ENCODE measurements around the gene C2CD4B. TPM values are rescaled to one million over a fixed set of nuclear protein-coding genes. Genes with fewer than 3 reads are reported as not detected.
A peak's percentile ranks its signal among the peaks of the same experiment; 100 is the strongest.

Gene C2CD4B
- total RNA-seq = under 1 TPM; 0.38 to 0.43 TPM

DNA sequence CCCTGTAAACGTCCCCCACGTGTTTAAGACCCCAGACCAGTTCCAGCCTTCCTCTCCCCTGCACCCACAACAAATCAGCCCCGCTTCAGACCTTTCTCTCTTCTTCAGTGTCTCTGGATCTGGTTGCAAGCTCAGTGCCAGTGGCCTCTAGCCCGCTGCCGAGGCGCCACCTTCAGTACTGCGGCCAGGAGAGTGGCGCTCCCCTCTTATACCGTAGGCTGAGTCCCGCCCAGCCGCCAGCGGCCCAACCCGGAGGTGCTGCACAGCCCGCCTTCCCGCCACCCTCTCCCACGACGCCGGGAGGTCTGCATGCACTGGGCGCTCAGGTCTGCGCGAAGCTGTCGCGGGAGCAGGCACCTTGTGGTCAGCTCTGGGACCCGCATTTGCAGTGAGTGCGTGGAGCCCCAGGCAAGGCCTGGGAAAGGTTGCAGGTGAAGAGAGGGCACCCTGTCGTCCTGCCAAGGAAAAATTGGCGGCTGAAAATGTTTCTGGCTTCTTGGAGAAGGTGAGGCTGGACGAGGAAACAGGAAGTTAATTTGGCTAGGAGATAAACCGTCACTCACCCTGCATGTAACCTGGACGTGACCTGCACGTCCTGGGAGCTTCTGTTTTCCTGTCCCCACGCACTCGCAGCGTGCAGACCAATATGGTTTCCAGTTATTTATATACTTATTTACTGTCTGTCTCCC, at the start of gene C2CD4B:
C2CD4B (minus strand) TSS at position 182 of the 689 bp plus-strand sequence. CDS start 301 bp downstream, outside the sequence.
- Mint-ChIP-seq H3K9me3 (no peaks in the 10 kb centered on the region), H3K4me3 (peak within 1 kb of the TSS; percentile 60), H3K4me1 (ENCODE audit: low read depth) (peaks cover 14% of the 10 kb centered on the region), H3K27ac (no peak within 1 kb of the TSS), H3K27me3 (peaks cover 63% of the 10 kb centered on the region), H3K36me3 (ENCODE audit: low read depth) (no peaks in the 10 kb centered on the region)
- ATAC-seq (peak; percentile 87), DNase-seq (peak; percentile 55)
- ChIA-PET CTCF (interaction anchor here (0.6 to 1.2 kb wide), 3 partner anchors 40 to 143 kb away, joined by 3 to 4 read pairs (median 3); no protein-coding TSS in a partner anchor), POLR2A (interaction anchor here (0.9 kb wide), 1 partner anchor 10 kb away, joined by 5 read pairs; no protein-coding TSS in a partner anchor)
- intact Hi-C loops (cut with micrococcal nuclease) = no loop called here
- TF ChIP-seq CTCF (IDR thresholded peaks at IDR 0.05) = no peak

DNA sequence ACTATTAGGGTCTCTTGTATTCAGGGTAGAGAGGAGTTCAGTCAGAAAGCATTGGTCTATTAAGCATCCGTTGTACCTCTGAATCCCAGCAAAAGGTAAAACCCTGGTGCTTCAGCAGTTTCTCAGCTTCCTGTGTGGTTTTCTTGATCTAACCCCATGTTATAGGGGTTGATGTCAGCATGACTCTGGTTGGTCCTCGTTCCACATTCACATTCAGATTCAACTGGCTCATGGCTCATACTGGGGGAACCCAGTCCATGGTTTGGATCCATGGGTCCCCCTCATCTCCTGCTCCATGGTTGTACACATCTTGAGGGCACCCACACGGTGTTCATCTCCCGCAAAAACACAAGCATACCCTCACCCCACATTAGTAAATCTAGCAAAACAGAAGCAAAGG, 47.7 kb upstream of the C2CD4B start:
- DNase-seq (peak; percentile 12), ATAC-seq (no peak)
- intact Hi-C loops (cut with micrococcal nuclease) = no loop called here
- CTCF ChIA-PET = interaction anchor here (1.3 kb wide), 1 partner anchor 139 kb away, joined by 3 read pairs; no protein-coding TSS in a partner anchor
- Mint-ChIP-seq H3K27ac (no peak overlapping the region), H3K36me3 (ENCODE audit: low read depth) (peaks cover 2% of the 10 kb centered on the region), H3K4me3 (no peak overlapping the region), H3K27me3 (peaks cover 15% of the 10 kb centered on the region), H3K4me1 (ENCODE audit: low read depth) (peaks cover 6% of the 10 kb centered on the region), H3K9me3 (peaks cover 16% of the 10 kb centered on the region)
- POLR2A ChIA-PET = interaction anchor here (0.8 kb wide), 1 partner anchor 271 kb away, joined by 4 read pairs; no protein-coding TSS in a partner anchor
- TF ChIP-seq CTCF (IDR thresholded peaks at IDR 0.05) = no peak

DNA sequence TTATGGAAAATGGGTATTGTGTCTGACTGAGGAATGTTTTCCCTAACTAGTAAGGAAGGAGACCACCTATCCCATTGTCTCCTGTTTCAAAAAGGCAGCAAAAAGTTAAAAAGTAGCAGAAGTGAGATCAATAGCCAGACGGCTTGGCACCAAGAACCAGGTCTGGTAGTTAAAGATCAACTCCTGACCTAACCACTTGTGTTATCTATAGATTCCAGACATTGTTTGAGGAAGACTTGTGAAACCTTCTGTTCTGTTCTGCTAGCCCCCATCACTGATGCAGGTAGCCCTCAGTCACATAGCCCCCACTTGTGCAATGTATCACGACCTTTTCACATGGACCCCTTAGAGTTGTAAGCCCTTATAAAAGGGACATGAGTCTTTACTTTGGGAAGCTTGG, 46.3 kb upstream of the C2CD4B start:
- ATAC-seq = no peak
- H3K27ac Mint-ChIP-seq = no peak overlapping the region
- no peaks in the 10 kb centered on the region for H3K36me3 Mint-ChIP-seq (ENCODE audit: low read depth)
- TF ChIP-seq CTCF (IDR thresholded peaks at IDR 0.05) = no peak
- intact Hi-C loops (cut with micrococcal nuclease) = no loop called here
- no peak overlapping the region for H3K4me3 Mint-ChIP-seq
- DNase-seq = no peak
- ChIA-PET POLR2A (no interaction called here), CTCF (interaction anchor here (1.3 kb wide), 1 partner anchor 137 kb away, joined by 3 read pairs; no protein-coding TSS in a partner anchor)
- peaks cover 15% of the 10 kb centered on the region for H3K27me3 Mint-ChIP-seq
- peaks cover 6% of the 10 kb centered on the region for H3K4me1 Mint-ChIP-seq (ENCODE audit: low read depth)
- H3K9me3 Mint-ChIP-seq = peaks cover 7% of the 10 kb centered on the region

DNA sequence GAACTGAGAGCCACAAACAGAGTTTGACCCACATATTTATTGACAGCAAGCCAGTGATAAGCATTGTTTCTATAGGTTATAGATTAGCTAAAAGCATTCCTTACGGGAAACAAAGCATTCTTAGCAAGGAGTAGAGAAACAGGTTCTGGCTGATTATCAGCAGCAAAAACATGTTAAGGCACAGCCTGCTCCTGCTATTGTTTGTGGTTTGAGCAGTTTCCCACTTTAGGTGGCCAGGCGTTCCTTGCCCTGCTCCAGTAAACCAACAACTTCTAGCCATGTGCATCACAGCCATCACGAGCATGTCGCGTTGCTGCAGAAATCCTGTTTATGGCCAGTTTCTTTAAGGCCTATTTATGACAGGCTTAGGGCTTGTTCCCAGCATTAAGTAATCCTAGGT, 44.7 kb upstream of the C2CD4B start:
- ChIA-PET POLR2A (interaction anchor here (0.7 kb wide), 1 partner anchor 12 kb away, joined by 3 read pairs; no protein-coding TSS in a partner anchor), CTCF (no interaction called here)
- ATAC-seq = no peak
- peaks cover 6% of the 10 kb centered on the region for H3K4me1 Mint-ChIP-seq (ENCODE audit: low read depth)
- no peak for TF ChIP-seq CTCF (IDR thresholded peaks at IDR 0.05)
- intact Hi-C loops (cut with micrococcal nuclease) = no loop called here
- H3K27ac Mint-ChIP-seq = no peak overlapping the region
- no peak overlapping the region for H3K4me3 Mint-ChIP-seq
- peaks cover 19% of the 10 kb centered on the region for H3K27me3 Mint-ChIP-seq
- peaks cover 3% of the 10 kb centered on the region for H3K9me3 Mint-ChIP-seq
- H3K36me3 Mint-ChIP-seq (ENCODE audit: low read depth) = no peaks in the 10 kb centered on the region
- DNase-seq = no peak

- no peak for TF ChIP-seq CTCF (IDR thresholded peaks at IDR 0.05)
- peaks cover 19% of the 10 kb centered on the region for H3K27me3 Mint-ChIP-seq
- peaks cover 3% of the 10 kb centered on the region for H3K9me3 Mint-ChIP-seq
- no peak overlapping the region for H3K27ac Mint-ChIP-seq
- CTCF ChIA-PET = no interaction called here
- H3K4me3 Mint-ChIP-seq = no peak overlapping the region
- DNase-seq = no peak
- ATAC-seq = no peak
- H3K4me1 Mint-ChIP-seq (ENCODE audit: low read depth) = peaks cover 6% of the 10 kb centered on the region
- no peaks in the 10 kb centered on the region for H3K36me3 Mint-ChIP-seq (ENCODE audit: low read depth)
- POLR2A ChIA-PET = no interaction called here
- intact Hi-C loops (cut with micrococcal nuclease) = no loop called here
Measured at GRCh38 chr15:62209322-62209721, 44.2 kb upstream of the C2CD4B start.
